Trophoblast cell (in vitro differentiated cells and primary cell): ENCODE data around the gene FOLR3.

ENCODE experiments used
- DNase-seq, 2 donors: peaks; one replicate each; pipeline ENCODE4 v3.0.0-alpha.2; 2016
- H2AFZ ChIP-seq: 2 replicates; pipeline ENCODE4 v1.6.1; 2013; ENCODE audit warnings: low read length, moderate library complexity, mild to moderate bottlenecking; ENCODE audit not compliant: insufficient read depth, poor library complexity
- H2AK5ac ChIP-seq: 2 replicates; pipeline ENCODE4 v1.6.1; 2013; ENCODE audit warnings: mild to moderate bottlenecking, low read length
- H2BK120ac ChIP-seq: 2 replicates; pipeline ENCODE4 v1.6.1; 2013; ENCODE audit warnings: low read length, mild to moderate bottlenecking, moderate library complexity; ENCODE audit not compliant: insufficient read depth, poor library complexity
- H2BK12ac ChIP-seq: 2 replicates; pipeline ENCODE4 v1.6.1; 2013; ENCODE audit warnings: mild to moderate bottlenecking, low read length, moderate library complexity
- H2BK5ac ChIP-seq: 2 replicates; pipeline ENCODE4 v1.6.1; 2013; ENCODE audit warnings: low read length, low read depth, moderate library complexity, mild to moderate bottlenecking; ENCODE audit not compliant: poor library complexity
- H3K14ac ChIP-seq: 2 replicates; pipeline ENCODE4 v1.6.1; 2013; ENCODE audit warnings: mild to moderate bottlenecking, low read length
- H3K18ac ChIP-seq: 2 replicates; pipeline ENCODE4 v1.6.1; 2013; ENCODE audit warnings: mild to moderate bottlenecking, low read length
- H3K23ac ChIP-seq: 2 replicates; pipeline ENCODE4 v1.6.1; 2013; ENCODE audit warnings: low read length
- H3K27ac ChIP-seq: 2 replicates; pipeline ENCODE4 v1.5.1; 2013; ENCODE audit warnings: low read depth, mild to moderate bottlenecking, inconsistent platforms, low read length, moderate library complexity
- H3K27me3 ChIP-seq: 2 replicates; pipeline ENCODE4 v1.6.1; 2013; ENCODE audit warnings: inconsistent platforms, mild to moderate bottlenecking, low read length, moderate library complexity; ENCODE audit not compliant: insufficient read depth
- H3K36me3 ChIP-seq, 2 experiments: 1 replicate in 1 of 2; 2 replicates in 1 of 2; pipeline ENCODE4 v1.6.1; 2013; ENCODE audit warnings: low read length in 2 of 2, mild to moderate bottlenecking in 2 of 2, moderate library complexity in 1 of 2; ENCODE audit not compliant: insufficient read depth in 2 of 2, control insufficient read depth in 1 of 2
- H3K4ac ChIP-seq: 2 replicates; pipeline ENCODE4 v1.6.1; 2013; ENCODE audit warnings: low read depth, mild to moderate bottlenecking, low read length, moderate library complexity
- H3K4me1 ChIP-seq, 2 experiments: 1 replicate in 1 of 2; 2 replicates in 1 of 2; pipeline ENCODE4 v1.6.1; 2013; ENCODE audit warnings: low read length in 2 of 2, mild to moderate bottlenecking in 2 of 2, moderate library complexity in 1 of 2; ENCODE audit not compliant: insufficient read depth in 2 of 2, control insufficient read depth in 1 of 2
- H3K4me2 ChIP-seq: 2 replicates; pipeline ENCODE4 v1.6.1; 2013; ENCODE audit warnings: inconsistent platforms, mild to moderate bottlenecking, low read length, moderate library complexity
- H3K4me3 ChIP-seq: 2 replicates; pipeline ENCODE4 v1.5.1; 2013; ENCODE audit warnings: mild to moderate bottlenecking, low read depth, low read length, inconsistent platforms
- H3K79me1 ChIP-seq: one replicate; pipeline ENCODE4 v1.6.1; 2013; ENCODE audit warnings: low read length
- H3K79me2 ChIP-seq: 2 replicates; pipeline ENCODE4 v1.6.1; 2013; ENCODE audit warnings: low read length, mild to moderate bottlenecking; ENCODE audit not compliant: control insufficient read depth, insufficient read depth, poor library complexity
- H3K9ac ChIP-seq: 2 replicates; pipeline ENCODE4 v1.6.1; 2013; ENCODE audit warnings: mild to moderate bottlenecking, low read length
- H3K9me3 ChIP-seq: 2 replicates; pipeline ENCODE4 v1.6.1; 2013; ENCODE audit warnings: low read depth, mild to moderate bottlenecking, control low read depth, inconsistent platforms, low read length; ENCODE audit not compliant: insufficient read depth
- H4K12ac ChIP-seq: 2 replicates; pipeline ENCODE4 v1.6.1; 2013; ENCODE audit warnings: low read depth, mild to moderate bottlenecking, low read length, moderate library complexity
- H4K8ac ChIP-seq: 2 replicates; pipeline ENCODE4 v1.6.1; 2013; ENCODE audit warnings: low read depth, mild to moderate bottlenecking, low read length, moderate library complexity
- H4K91ac ChIP-seq: one replicate; pipeline ENCODE4 v1.6.1; 2013; ENCODE audit warnings: low read depth, mild to moderate bottlenecking, low read length, moderate library complexity
- WGBS: extraction: QIAGEN DNeasy Blood & Tissue Kit; methylation state at CpG from one replicate; pipeline ENCODE4 v1.1.7; 2013; ENCODE audit warnings: missing lambda C conversion rate; ENCODE audit not compliant: insufficient read length, insufficient coverage; ENCODE audit errors: extremely low coverage; 5-methylcytosine and 5-hydroxymethylcytosine counted together

FOLR3 gene

DNA sequence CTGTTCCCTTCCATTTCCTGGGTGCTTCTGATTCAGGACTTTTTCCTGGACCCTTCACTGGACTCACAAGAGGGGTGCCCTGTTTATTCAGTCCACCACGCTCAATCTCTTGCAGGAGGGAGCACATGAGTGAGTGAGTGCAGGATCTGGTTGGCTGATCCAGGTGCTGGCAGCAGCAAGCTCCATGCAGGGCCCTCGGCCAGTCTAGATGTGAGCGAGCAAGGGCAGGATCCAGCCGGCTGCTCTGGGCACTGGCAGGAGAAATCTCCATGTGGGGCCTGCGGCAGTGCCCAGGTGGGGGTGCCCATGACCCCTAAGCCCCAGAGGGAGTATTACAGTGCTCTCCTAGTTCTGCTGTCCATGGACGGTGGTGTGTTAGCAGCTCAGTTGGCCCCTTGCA is 11.5 kb upstream of the FOLR3 start:
- peaks cover 10% of the 10 kb centered on the region for H3K9me3 ChIP-seq
- no peak overlapping the region for H3K18ac ChIP-seq
- H4K12ac ChIP-seq = no peak overlapping the region
- peaks cover 0 to 2% of the 10 kb centered on the region in 2 experiments for H3K4me1 ChIP-seq
- no CpG with 5 or more reads among the region's 6 CpGs for WGBS
- H3K79me1 ChIP-seq = no peaks in the 10 kb centered on the region
- no peak overlapping the region for H4K91ac ChIP-seq
- H2BK5ac ChIP-seq = no peak overlapping the region
- H3K4ac ChIP-seq = no peak overlapping the region
- no peak overlapping the region for H3K23ac ChIP-seq
- no peak overlapping the region for H3K27ac ChIP-seq
- no peak overlapping the region for H2AFZ ChIP-seq
- H3K4me3 ChIP-seq = no peak overlapping the region
- H3K36me3 ChIP-seq = no peaks in the 10 kb centered on the region
- H3K27me3 ChIP-seq = no peaks in the 10 kb centered on the region
- no peak overlapping the region for H2AK5ac ChIP-seq
- no peak overlapping the region for H2BK12ac ChIP-seq
- no peak overlapping the region for H4K8ac ChIP-seq
- no peak overlapping the region for H2BK120ac ChIP-seq
- no peak overlapping the region for H3K9ac ChIP-seq
- no peak overlapping the region for H3K14ac ChIP-seq
- no peak for DNase-seq
- H3K79me2 ChIP-seq = no peaks in the 10 kb centered on the region
- H3K4me2 ChIP-seq = no peak overlapping the region

DNA sequence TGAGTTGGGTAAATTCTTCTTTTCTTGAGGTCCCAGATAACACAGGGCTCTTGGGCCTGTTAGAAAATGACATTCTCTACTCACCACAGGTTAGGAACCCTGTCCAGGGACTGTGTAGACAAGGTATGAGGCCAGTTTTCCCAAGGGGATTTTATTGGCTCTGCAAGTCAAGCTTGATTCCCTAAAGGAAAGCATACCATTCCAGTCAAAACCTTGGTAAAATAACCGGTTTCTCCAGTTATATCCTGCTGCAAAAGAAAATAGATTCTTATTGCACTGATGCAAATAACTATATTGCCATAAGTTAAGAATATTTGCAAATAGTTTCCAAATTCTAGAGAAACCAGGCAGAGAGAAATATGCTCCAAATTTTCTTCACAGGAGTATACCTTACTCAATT is 9.6 kb upstream of the FOLR3 start:
- WGBS = no CpG with 5 or more reads among the region's 1 CpG
- no peak overlapping the region for H3K4me3 ChIP-seq

DNA sequence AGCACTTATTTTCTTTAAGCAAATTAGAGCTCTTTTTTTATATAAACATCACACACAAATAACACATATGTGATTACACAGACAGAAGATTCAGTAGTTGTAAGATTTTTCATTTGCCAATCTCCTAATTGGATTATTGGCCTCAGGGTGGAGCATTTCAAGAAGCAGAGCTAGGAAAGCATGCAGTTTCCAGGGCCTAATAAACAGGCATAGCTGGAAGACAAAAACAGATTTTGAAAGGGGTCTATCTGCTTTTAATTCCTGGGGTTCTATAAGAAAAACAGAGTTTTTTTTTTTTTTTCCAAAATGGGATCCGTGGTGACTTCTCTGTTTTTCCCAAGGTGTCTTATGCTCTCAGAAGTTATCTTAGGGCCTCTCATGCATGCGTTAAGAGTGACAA is 7.6 kb upstream of the FOLR3 start:
- Histone ChIP-seq H3K9me3 (peaks cover 11% of the 10 kb centered on the region), H3K4ac (no peak overlapping the region), H3K4me1 (peaks cover 0 to 2% of the 10 kb centered on the region in 2 experiments)

More for the DNA sequence above, 9.6 kb upstream of the FOLR3 start:
- no peaks in the 10 kb centered on the region for H3K79me2 ChIP-seq
- H2BK12ac ChIP-seq = no peak overlapping the region
- H3K4ac ChIP-seq = no peak overlapping the region
- peaks cover 10% of the 10 kb centered on the region for H3K9me3 ChIP-seq
- H3K14ac ChIP-seq = no peak overlapping the region
- peaks cover 0 to 2% of the 10 kb centered on the region in 2 experiments for H3K4me1 ChIP-seq
- no peak overlapping the region for H3K9ac ChIP-seq
- no peak overlapping the region for H3K27ac ChIP-seq
- no peak overlapping the region for H3K18ac ChIP-seq
- H2AFZ ChIP-seq = no peak overlapping the region
- H2BK120ac ChIP-seq = no peak overlapping the region
- peak in 1 of 2 donors; percentile 62 for DNase-seq
- H4K8ac ChIP-seq = no peak overlapping the region
- H2AK5ac ChIP-seq = no peak overlapping the region
- H3K4me2 ChIP-seq = no peak overlapping the region
- no peaks in the 10 kb centered on the region for H3K79me1 ChIP-seq
- no peak overlapping the region for H4K91ac ChIP-seq
- no peak overlapping the region for H2BK5ac ChIP-seq
- H3K23ac ChIP-seq = no peak overlapping the region
- no peak overlapping the region for H4K12ac ChIP-seq
- H3K36me3 ChIP-seq = no peaks in the 10 kb centered on the region
- H3K27me3 ChIP-seq = no peaks in the 10 kb centered on the region

DNA sequence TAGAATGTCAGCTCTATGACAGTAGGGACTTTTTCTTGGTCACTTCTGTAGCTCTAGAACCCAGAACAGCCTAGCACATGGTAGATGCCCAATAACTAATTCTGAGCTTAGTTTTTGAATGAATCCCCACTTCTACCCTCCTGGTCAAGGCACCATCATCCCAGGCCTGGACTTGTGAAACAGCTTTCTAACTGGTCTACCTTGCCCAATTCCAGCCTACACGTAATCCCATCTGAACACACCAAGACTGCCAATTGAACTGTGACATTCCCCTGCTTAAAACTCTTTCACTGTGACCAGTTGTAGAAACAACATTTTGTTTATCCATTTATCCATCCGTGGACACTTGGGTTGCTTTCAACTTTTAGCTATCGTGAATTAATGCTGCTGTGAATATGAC is 6.1 kb upstream of the FOLR3 start:
- peaks cover 6% of the 10 kb centered on the region for H3K9me3 ChIP-seq

More for the DNA sequence above, 7.6 kb upstream of the FOLR3 start:
- no peaks in the 10 kb centered on the region for H3K79me2 ChIP-seq
- WGBS = no CpG with 5 or more reads among the region's 2 CpGs
- DNase-seq = no peak
- H2AFZ ChIP-seq = no peak overlapping the region
- no peak overlapping the region for H4K8ac ChIP-seq
- H2BK12ac ChIP-seq = no peak overlapping the region
- no peaks in the 10 kb centered on the region for H3K36me3 ChIP-seq
- no peak overlapping the region for H3K4me3 ChIP-seq
- no peak overlapping the region for H3K14ac ChIP-seq
- H2BK5ac ChIP-seq = no peak overlapping the region
- no peak overlapping the region for H3K27ac ChIP-seq
- H3K27me3 ChIP-seq = no peaks in the 10 kb centered on the region
- no peak overlapping the region for H3K23ac ChIP-seq
- H4K12ac ChIP-seq = no peak overlapping the region
- H2BK120ac ChIP-seq = no peak overlapping the region
- no peak overlapping the region for H3K9ac ChIP-seq
- no peak overlapping the region for H4K91ac ChIP-seq
- H2AK5ac ChIP-seq = no peak overlapping the region
- no peaks in the 10 kb centered on the region for H3K79me1 ChIP-seq
- no peak overlapping the region for H3K18ac ChIP-seq
- no peak overlapping the region for H3K4me2 ChIP-seq

More for the DNA sequence above, 6.1 kb upstream of the FOLR3 start:
- no peak overlapping the region for H2BK5ac ChIP-seq
- H3K79me2 ChIP-seq = no peaks in the 10 kb centered on the region
- H3K27me3 ChIP-seq = no peaks in the 10 kb centered on the region
- no peak overlapping the region for H3K4me3 ChIP-seq
- no peak overlapping the region for H2BK12ac ChIP-seq
- H3K4me2 ChIP-seq = no peak overlapping the region
- H3K4ac ChIP-seq = no peak overlapping the region
- WGBS = no CpG with 5 or more reads among the region's 3 CpGs
- H3K27ac ChIP-seq = no peak overlapping the region
- no peak overlapping the region for H3K14ac ChIP-seq
- no peak overlapping the region for H2BK120ac ChIP-seq
- no peak overlapping the region for H2AK5ac ChIP-seq
- no peak overlapping the region for H4K91ac ChIP-seq
- H3K4me1 ChIP-seq = no peaks in the 10 kb centered on the region
- no peak overlapping the region for H2AFZ ChIP-seq
- H3K36me3 ChIP-seq = no peaks in the 10 kb centered on the region
- no peak overlapping the region for H3K9ac ChIP-seq
- H3K18ac ChIP-seq = no peak overlapping the region
- no peak overlapping the region for H4K12ac ChIP-seq
- DNase-seq = no peak
- H3K23ac ChIP-seq = no peak overlapping the region
- no peaks in the 10 kb centered on the region for H3K79me1 ChIP-seq
- H4K8ac ChIP-seq = no peak overlapping the region
